HepG2 (cell line): ENCODE measurements around the gene TCF25. TPM values are rescaled to one million over a fixed set of nuclear protein-coding genes. Genes with fewer than 3 reads are reported as not detected.

Source experiments
- ATAC-seq: fragments of 200-7000 bp; cut with Tn5 transposase; 3 replicates; pipeline ENCODE4 v1.9.1; 2020; ENCODE audit warnings: mild to moderate bottlenecking, moderate library complexity
- BruUV-seq: library from RNA; stranded (reverse); fragments of 400-500 nt; replicated peaks from 2 replicates; lab custom pipeline; 2021; lab: Mats Ljungman, UMichigan
- CTCF ChIA-PET: fragments of 300-600 bp; formaldehyde crosslinking; extraction: SDS; loops from one replicate; lab custom pipeline; 2021; ENCODE audit warnings: low total read pairs, inconsistent platforms, low intra/inter-chr PET ratio; lab: Yijun Ruan, JAX
- POLR2A ChIA-PET: fragments of 350-600 bp; sonication (Branson Sonifier 250); formaldehyde crosslinking; loops from one replicate; lab custom pipeline; 2020; ENCODE audit warnings: antibody characterized with exemption, inconsistent platforms; lab: Yijun Ruan, JAX
- DNase-seq: peaks from one replicate; pipeline ENCODE4 v3.0.0-alpha.2; 2015; ENCODE audit warnings: low spot score
- FAIRE-seq: peaks from 3 replicates; lab custom pipeline; 2011; peaks lifted over from hg19 to GRCh38; lab: Jason Lieb, UNC
- H2AFZ ChIP-seq: one replicate; pipeline ENCODE4 v1.6.1; 2011; ENCODE audit warnings: low read length, inconsistent platforms
- H3K27ac ChIP-seq: fragments of 300-600 bp; 3 replicates; pipeline ENCODE4 v1.8.0; 2011; ENCODE audit warnings: mixed run types, mild to moderate bottlenecking, mixed read lengths, low read length, inconsistent platforms; ENCODE audit not compliant: insufficient read depth; ENCODE audit errors: extremely low read length
- H3K27me3 ChIP-seq, 2 experiments: fragments of 200-600 bp in 1 of 2; 2 replicates in 1 of 2; 3 replicates in 1 of 2; pipeline versions ENCODE4 v1.6.0 to v1.8.0; 2011; ENCODE audit warnings: low read length in 2 of 2, mild to moderate bottlenecking in 2 of 2, moderate library complexity in 2 of 2, inconsistent platforms in 1 of 2; ENCODE audit not compliant: insufficient read depth in 2 of 2, control insufficient read depth in 1 of 2
- H3K36me3 ChIP-seq, 2 experiments: fragments of 200-600 bp in 1 of 2; replicated peaks in 1 of 2; 2 replicates in 1 of 2; 3 replicates in 1 of 2; pipeline versions ENCODE4 v1.5.1 to v1.8.0; 2011; ENCODE audit warnings: low read length in 2 of 2, inconsistent platforms in 1 of 2; ENCODE audit not compliant: insufficient read depth in 2 of 2, control insufficient read depth in 1 of 2
- H3K4me1 ChIP-seq: 2 replicates; pipeline ENCODE4 v1.5.1; 2012; ENCODE audit warnings: low read length, inconsistent platforms; ENCODE audit not compliant: insufficient read depth
- H3K4me2 ChIP-seq: 2 replicates; pipeline ENCODE4 v1.6.0; 2011; ENCODE audit warnings: low read depth, low read length, inconsistent platforms
- H3K4me3 ChIP-seq, 3 experiments: fragments of 200-600 bp in 1 of 3; sonication (generic), shearing (Covaris generic) in 1 of 3; replicated peaks in 1 of 3; 2 replicates each; pipeline ENCODE4 v1.5.1; 2011 to 2016; ENCODE audit warnings: low read length in 3 of 3, inconsistent platforms in 2 of 3, low read depth in 2 of 3, mild to moderate bottlenecking in 2 of 3, control low read depth in 1 of 3, mixed read lengths in 1 of 3; ENCODE audit not compliant: insufficient read depth in 1 of 3
- H3K79me2 ChIP-seq: one replicate; pipeline ENCODE4 v1.6.1; 2011; ENCODE audit warnings: low read length, inconsistent platforms; ENCODE audit not compliant: insufficient read depth
- H3K9ac ChIP-seq: 2 replicates; pipeline ENCODE4 v1.6.0; 2011; ENCODE audit warnings: mild to moderate bottlenecking, low read depth, low read length, inconsistent platforms; ENCODE audit not compliant: insufficient read depth
- H3K9me3 ChIP-seq: 2 replicates; pipeline ENCODE4 v1.5.1; 2012; ENCODE audit warnings: mild to moderate bottlenecking, low read length
- H4K20me1 ChIP-seq: 2 replicates; pipeline ENCODE4 v1.6.0; 2011; ENCODE audit warnings: inconsistent platforms, mild to moderate bottlenecking, low read length, moderate library complexity; ENCODE audit not compliant: insufficient read depth
- AGO2 ChIP-seq: fragments of 200-400 bp; formaldehyde crosslinking; optimal IDR thresholded peaks from 2 replicates; pipeline ENCODE3; 2017; ENCODE audit warnings: mild to moderate bottlenecking, low read depth, low read length, moderate library complexity
- AKAP8 ChIP-seq: sonication (generic); formaldehyde crosslinking; IDR thresholded peaks from 2 replicates; pipeline ENCODE4 v1.5.1; 2020; ENCODE audit warnings: mild to moderate bottlenecking, missing genetic modification reagents
- EZH2 ChIP-seq: conservative IDR thresholded peaks from 2 replicates; pipeline ENCODE4 v1.6.1; 2012; ENCODE audit warnings: mild to moderate bottlenecking, low read depth, low read length, moderate library complexity
- NBN ChIP-seq: fragments of 450-650 bp; conservative IDR thresholded peaks from 2 replicates; pipeline ENCODE4 v1.6.1; 2017
- SATB2 ChIP-seq: sonication (generic); formaldehyde crosslinking; IDR thresholded peaks from 2 replicates; pipeline ENCODE4 v1.5.0; 2020; ENCODE audit warnings: missing genetic modification reagents
- SNAPC4 ChIP-seq: sonication (generic); formaldehyde crosslinking; IDR thresholded peaks from 2 replicates; pipeline ENCODE4 v1.4.0; 2020; ENCODE audit warnings: mild to moderate bottlenecking, missing genetic modification reagents
- SOX5 ChIP-seq: IDR thresholded peaks from 2 replicates; pipeline ENCODE4 v1.6.1; 2016; ENCODE audit warnings: borderline replicate concordance
- ZKSCAN5 ChIP-seq: sonication (generic); formaldehyde crosslinking; IDR thresholded peaks from 2 replicates; pipeline ENCODE4 v1.5.1; 2020; ENCODE audit warnings: mild to moderate bottlenecking, missing genetic modification reagents
- ZNF318 ChIP-seq: sonication (generic); formaldehyde crosslinking; IDR thresholded peaks from 2 replicates; pipeline ENCODE4 v1.4.0; 2020; ENCODE audit warnings: mild to moderate bottlenecking, missing genetic modification reagents
- ZNF337 ChIP-seq: sonication (generic); formaldehyde crosslinking; IDR thresholded peaks from 2 replicates; pipeline ENCODE4 v1.5.1; 2020; ENCODE audit warnings: missing genetic modification reagents, low read depth, mild to moderate bottlenecking, borderline replicate concordance
- ZNF343 ChIP-seq: sonication (generic); formaldehyde crosslinking; IDR thresholded peaks from 2 replicates; pipeline ENCODE4 v1.4.0; 2020; ENCODE audit warnings: mild to moderate bottlenecking, missing genetic modification reagents
- ZNF598 ChIP-seq: sonication (generic); formaldehyde crosslinking; IDR thresholded peaks from 2 replicates; pipeline ENCODE4 v1.5.1; 2020; ENCODE audit warnings: mild to moderate bottlenecking, missing genetic modification reagents, borderline replicate concordance
- ZNF709 ChIP-seq: sonication (generic); formaldehyde crosslinking; IDR thresholded peaks from 2 replicates; pipeline ENCODE4 v1.5.0; 2020; ENCODE audit warnings: mild to moderate bottlenecking, missing genetic modification reagents
- WGBS: methylation state at CpG from one replicate; pipeline ENCODE4 v1.1.6; 2017; ENCODE audit warnings: low lambda C conversion rate; 5-methylcytosine and 5-hydroxymethylcytosine counted together
- in situ Hi-C: cut with HindIII; loops from 2 replicates; pipeline ENCODE4 v1.10.0; 2017; ENCODE audit warnings: low pct_unique_long_range_greater_than_20kb; ENCODE audit not compliant: extremely low pct_ligation_motif_present
- intact Hi-C: fragments of 100-400 bp; cut with micrococcal nuclease; formaldehyde crosslinking; loops from one replicate; pipeline ENCODE4 v1.10.0; 2022; ENCODE audit not compliant: unreplicated experiment
- polyA plus RNA-seq, 8 experiments: library from polyadenylated mRNA; depleted of rRNA in 3 of 8; stranded (reverse) in 7 of 8; unstranded in 1 of 8; fragments of >200 nt; fragmentation: Illumina TruSeq in 4 of 8; extraction: Trizol in 4 of 8; gene quantifications; 2 replicates each; pipeline versions ENCODE4 v1.2.1 to v1.2.3, GENCODE V29; 2011 to 2016; ENCODE audit warnings: low read depth in 4 of 8, missing spikeins in 1 of 8, mixed read lengths in 1 of 8; ENCODE audit not compliant: insufficient read depth in 1 of 8
- total RNA-seq, 5 experiments: library from RNA; depleted of rRNA; stranded (reverse); fragments of >200 nt; fragmentation: Illumina TruSeq; extraction: Trizol; gene quantifications; 2 replicates each; pipeline ENCODE4 v1.2.3, GENCODE V29; 2016; ENCODE audit warnings: low read depth in 1 of 5

TCF25 gene
- total and polyA plus RNA-seq, 2 of the 13 experiments (the other 11 are each of a cell fraction or from before 2014, with no cell fraction given) = 138 to 206 TPM

GRCh38 chr16:89841275-89841674 lies 32.1 kb upstream of the TCF25 start:
- ATAC-seq (no peak), FAIRE-seq (no peak), DNase-seq (no peak)
- H2AFZ ChIP-seq = no peak overlapping the region
- no peaks in the 10 kb centered on the region for H3K27me3 ChIP-seq
- H3K9ac ChIP-seq = no peak overlapping the region
- BruUV-seq = no TSS peak
- H3K9me3 ChIP-seq = no peaks in the 10 kb centered on the region
- no peak overlapping the region for H3K4me2 ChIP-seq
- H4K20me1 ChIP-seq = no peaks in the 10 kb centered on the region
- intact Hi-C loops (no loop called here), in situ Hi-C loops (no loop called here)
- CTCF ChIA-PET = no interaction called here
- WGBS = 95% methylated on average over 10 of the region's 10 CpGs
- H3K27ac ChIP-seq = no peak overlapping the region
- H3K4me1 ChIP-seq = peaks cover 57% of the 10 kb centered on the region
- H3K4me3 ChIP-seq = no peak overlapping the region
- H3K79me2 ChIP-seq = peaks cover 6% of the 10 kb centered on the region
- POLR2A ChIA-PET = interaction anchor here (0.8 to 3.2 kb wide), 2 partner anchors 19 to 23 kb away, joined by 3 to 14 read pairs; no protein-coding TSS in a partner anchor
- H3K36me3 ChIP-seq = peaks cover 0 to 1% of the 10 kb centered on the region in 2 experiments; a peak in 1 of 5 replicates
- TF ChIP-seq SNAPC4 (CRISPR knock-in tag) (no peak), NBN (no peak), ZNF709 (CRISPR knock-in tag) (0 out of 2 replicates have a peak, but pooled peaks have one; percentile 17), AGO2 (peak; percentile 27), ZKSCAN5 (CRISPR knock-in tag) (no peak), SOX5 (CRISPR knock-in tag) (no peak), ZNF343 (no peak), SATB2 (CRISPR knock-in tag) (no peak), ZNF318 (CRISPR knock-in tag) (0 out of 2 replicates have a peak, but pooled peaks have one; percentile 31), EZH2 (no peak), ZNF337 (CRISPR knock-in tag) (no peak), AKAP8 (CRISPR knock-in tag) (0 out of 2 replicates have a peak, but pooled peaks have one; percentile 41), ZNF598 (CRISPR knock-in tag) (no peak)
